Measurements from ENCODE around the gene IGFLR1.
A peak's percentile ranks its signal among the peaks of the same experiment; 100 is the strongest.

IGFLR1 gene

GRCh38 chr19:35745328-35746086 lies 3.3 kb upstream of the IGFLR1 start, which contains the start of the genes PSENEN and U2AF1L4:
PSENEN (plus strand) TSS chr19:35745651; CDS start chr19:35745931, 280 bp downstream.
U2AF1L4 (minus strand) TSS chr19:35745418; CDS start chr19:35745391, 27 bp downstream.
- H3K9ac ChIP-seq (ENCODE audit: insufficient read length, low read depth), result peak within 1 kb of the TSS; percentile 90
- no peaks in the 10 kb centered on the region for H3K9me3 ChIP-seq (ENCODE audit: insufficient read depth, low read length)
- H3K27me3 ChIP-seq (ENCODE audit: insufficient read depth, insufficient read length), result no peaks in the 10 kb centered on the region
- peaks cover 15% of the 10 kb centered on the region for H3K36me3 ChIP-seq (ENCODE audit: insufficient read depth, insufficient read length, low read length)
- DNase-seq (ENCODE audit: low read depth, low spot score), result peak; percentile 97
- TF ChIP-seq SUZ12 (IDR thresholded peaks at IDR 0.05; ENCODE audit: extremely low read depth, insufficient read depth, insufficient read length) (no peak), ZNF274 (IDR thresholded peaks at IDR 0.05; ENCODE audit: low read depth, low read length) (no peak), YY1 (IDR thresholded peaks at IDR 0.05; ENCODE audit: insufficient read depth, insufficient read length) (peak; percentile 40)
- peaks cover 7% of the 10 kb centered on the region for H3K4me1 ChIP-seq (ENCODE audit: insufficient read depth, insufficient read length)
- H3K4me3 ChIP-seq (ENCODE audit: insufficient read length, low read depth), result peak within 1 kb of the TSS; percentile 68

GRCh38 chr19:35744430-35745327 lies 2.4 kb upstream of the IGFLR1 start:
- Histone ChIP-seq H3K4me1 (ENCODE audit: insufficient read depth, insufficient read length) (peaks cover 7% of the 10 kb centered on the region), H3K27me3 (ENCODE audit: insufficient read depth, insufficient read length) (no peaks in the 10 kb centered on the region), H3K9ac (ENCODE audit: insufficient read length, low read depth) (peak overlapping the region; percentile 82), H3K4me3 (ENCODE audit: insufficient read length, low read depth) (peak overlapping the region; percentile 68), H3K36me3 (ENCODE audit: insufficient read depth, insufficient read length, low read length) (peaks cover 15% of the 10 kb centered on the region), H3K9me3 (ENCODE audit: insufficient read depth, low read length) (no peaks in the 10 kb centered on the region)
- DNase-seq (ENCODE audit: low read depth, low spot score), result peak; percentile 88
- no peak for TF ChIP-seq YY1 (IDR thresholded peaks at IDR 0.05; ENCODE audit: insufficient read depth, insufficient read length)
- no peak for TF ChIP-seq SUZ12 (IDR thresholded peaks at IDR 0.05; ENCODE audit: extremely low read depth, insufficient read depth, insufficient read length)

- no peaks in the 10 kb centered on the region for H3K9me3 ChIP-seq (ENCODE audit: insufficient read depth, low read length)
- H3K27me3 ChIP-seq (ENCODE audit: insufficient read depth, insufficient read length), result no peaks in the 10 kb centered on the region
- peak overlapping the region; percentile 68 for H3K4me3 ChIP-seq (ENCODE audit: insufficient read length, low read depth)
- peaks cover 21% of the 10 kb centered on the region for H3K36me3 ChIP-seq (ENCODE audit: insufficient read depth, insufficient read length, low read length)
- peak overlapping the region; percentile 33 for H3K9ac ChIP-seq (ENCODE audit: insufficient read length, low read depth)
- TF ChIP-seq YY1 (IDR thresholded peaks at IDR 0.05; ENCODE audit: insufficient read depth, insufficient read length), result no peak
- no peak for TF ChIP-seq SUZ12 (IDR thresholded peaks at IDR 0.05; ENCODE audit: extremely low read depth, insufficient read depth, insufficient read length)
- TF ChIP-seq ZNF274 (IDR thresholded peaks at IDR 0.05; ENCODE audit: low read depth, low read length), result no peak
- H3K4me1 ChIP-seq (ENCODE audit: insufficient read depth, insufficient read length), result peaks cover 9% of the 10 kb centered on the region
- no peak for DNase-seq (ENCODE audit: low read depth, low spot score)
Measured at GRCh38 chr19:35743640-35744429, 1.6 kb upstream of the IGFLR1 start.

- TF ChIP-seq ZNF274 (IDR thresholded peaks at IDR 0.05; ENCODE audit: low read depth, low read length) (no peak), YY1 (IDR thresholded peaks at IDR 0.05; ENCODE audit: insufficient read depth, insufficient read length) (no peak), SUZ12 (IDR thresholded peaks at IDR 0.05; ENCODE audit: extremely low read depth, insufficient read depth, insufficient read length) (no peak)
- Histone ChIP-seq H3K27me3 (ENCODE audit: insufficient read depth, insufficient read length) (no peaks in the 10 kb centered on the region), H3K4me1 (ENCODE audit: insufficient read depth, insufficient read length) (peaks cover 9% of the 10 kb centered on the region), H3K36me3 (ENCODE audit: insufficient read depth, insufficient read length, low read length) (peaks cover 48% of the 10 kb centered on the region), H3K4me3 (ENCODE audit: insufficient read length, low read depth) (peak overlapping the region; percentile 26), H3K9me3 (ENCODE audit: insufficient read depth, low read length) (no peaks in the 10 kb centered on the region), H3K9ac (ENCODE audit: insufficient read length, low read depth) (peak overlapping the region; percentile 74)
- no peak for DNase-seq (ENCODE audit: low read depth, low spot score)
Measured at GRCh38 chr19:35741203-35741515, 1.1 kb downstream of the IGFLR1 start.

- Histone ChIP-seq H3K36me3 (ENCODE audit: insufficient read depth, insufficient read length, low read length) (peaks cover 51% of the 10 kb centered on the region), H3K4me1 (ENCODE audit: insufficient read depth, insufficient read length) (peaks cover 9% of the 10 kb centered on the region), H3K9ac (ENCODE audit: insufficient read length, low read depth) (peak overlapping the region; percentile 74), H3K27me3 (ENCODE audit: insufficient read depth, insufficient read length) (no peaks in the 10 kb centered on the region), H3K4me3 (ENCODE audit: insufficient read length, low read depth) (peak overlapping the region; percentile 53), H3K9me3 (ENCODE audit: insufficient read depth, low read length) (no peaks in the 10 kb centered on the region)
- TF ChIP-seq YY1 (IDR thresholded peaks at IDR 0.05; ENCODE audit: insufficient read depth, insufficient read length) (no peak), ZNF274 (IDR thresholded peaks at IDR 0.05; ENCODE audit: low read depth, low read length) (no peak), SUZ12 (IDR thresholded peaks at IDR 0.05; ENCODE audit: extremely low read depth, insufficient read depth, insufficient read length) (no peak)
- peak; percentile 89 for DNase-seq (ENCODE audit: low read depth, low spot score)
Measured at GRCh38 chr19:35740423-35741202, 1.6 kb downstream of the IGFLR1 start.

GRCh38 chr19:35740108-35740422 lies 2.2 kb downstream of the IGFLR1 start:
- no peak for DNase-seq (ENCODE audit: low read depth, low spot score)
- peaks cover 56% of the 10 kb centered on the region for H3K36me3 ChIP-seq (ENCODE audit: insufficient read depth, insufficient read length, low read length)
- peaks cover 9% of the 10 kb centered on the region for H3K4me1 ChIP-seq (ENCODE audit: insufficient read depth, insufficient read length)
- H3K9me3 ChIP-seq (ENCODE audit: insufficient read depth, low read length), result no peaks in the 10 kb centered on the region
- peak overlapping the region; percentile 68 for H3K9ac ChIP-seq (ENCODE audit: insufficient read length, low read depth)
- TF ChIP-seq SUZ12 (IDR thresholded peaks at IDR 0.05; ENCODE audit: extremely low read depth, insufficient read depth, insufficient read length) (no peak), YY1 (IDR thresholded peaks at IDR 0.05; ENCODE audit: insufficient read depth, insufficient read length) (no peak), ZNF274 (IDR thresholded peaks at IDR 0.05; ENCODE audit: low read depth, low read length) (no peak)
- H3K27me3 ChIP-seq (ENCODE audit: insufficient read depth, insufficient read length), result no peaks in the 10 kb centered on the region
- H3K4me3 ChIP-seq (ENCODE audit: insufficient read length, low read depth), result peak overlapping the region; percentile 53
